Kidney (tissue), 14 donors: ENCODE measurements around the gene MANSC4. TPM values are rescaled to one million over a fixed set of nuclear protein-coding genes. Genes with fewer than 3 reads are reported as not detected.

ENCODE experiments used
- DNase-seq, 5 donors: peaks; one replicate each; pipeline ENCODE4 v3.0.0-alpha.2; 2013 to 2020
- FAIRE-seq: peaks from 2 replicates; lab custom pipeline; 2012; peaks lifted over from hg19 to GRCh38; lab: Jason Lieb, UNC
- H3K27ac ChIP-seq, 2 donors: one replicate each; pipeline ENCODE4 v1.7.0; 2013; ENCODE audit warnings: low read depth in 2 of 2, low read length in 2 of 2, inconsistent platforms in 1 of 2
- H3K27me3 ChIP-seq: one replicate; pipeline ENCODE4 v1.7.1; 2013; ENCODE audit warnings: low read length, inconsistent platforms; ENCODE audit not compliant: control insufficient read depth, insufficient read depth
- H3K36me3 ChIP-seq, 3 donors: one replicate each; pipeline versions ENCODE4 v1.7.0 to v1.7.1; 2013; ENCODE audit warnings: low read length in 3 of 3, control low read depth in 1 of 3, inconsistent platforms in 1 of 3; ENCODE audit not compliant: insufficient read depth in 3 of 3, control insufficient read depth in 2 of 3
- H3K4me1 ChIP-seq, 3 donors: one replicate each; pipeline versions ENCODE4 v1.7.0 to v1.7.1; 2013; ENCODE audit warnings: low read length in 3 of 3, inconsistent platforms in 1 of 3, low read depth in 1 of 3; ENCODE audit not compliant: control insufficient read depth in 2 of 3, insufficient read depth in 2 of 3
- H3K4me3 ChIP-seq, 3 donors: one replicate each; pipeline versions ENCODE4 v1.7.0 to v1.8.1; 2013; ENCODE audit warnings: low read length in 3 of 3, control low read depth in 1 of 3, inconsistent platforms in 1 of 3
- H3K9ac ChIP-seq, 3 donors: one replicate each; pipeline versions ENCODE4 v1.7.0 to v1.7.1; 2013; ENCODE audit warnings: low read length in 3 of 3, control low read depth in 1 of 3, inconsistent platforms in 1 of 3
- H3K9me3 ChIP-seq, 3 donors: one replicate each; pipeline versions ENCODE4 v1.7.0 to v1.7.1; 2013; ENCODE audit warnings: low read length in 3 of 3, control low read depth in 1 of 3, inconsistent platforms in 1 of 3; ENCODE audit not compliant: control insufficient read depth in 2 of 3, insufficient read depth in 1 of 3
- CTCF ChIP-seq: IDR thresholded peaks from 3 replicates; pipeline ENCODE4 v1.5.1; 2012; ENCODE audit warnings: mild to moderate bottlenecking, moderate library complexity, borderline replicate concordance; ENCODE audit not compliant: insufficient read depth; ENCODE audit errors: extremely low read depth
- intact Hi-C: fragments of 100-400 bp; cut with DNase I; formaldehyde crosslinking; loops from one replicate; pipeline ENCODE4 v1.11.1; 2022
- polyA plus RNA-seq: library from polyadenylated mRNA; stranded (reverse); fragments of 350-450 nt; fragmentation: Illumina TruSeq; extraction: RNeasy Lipid Tissue Mini Kit (QIAGEN cat#74804); gene quantifications from one replicate; pipeline ENCODE4 v1.2.3, GENCODE V29; 2014; ENCODE audit warnings: low read depth, low replicate concordance; ENCODE audit not compliant: insufficient read depth
- total RNA-seq: library from RNA; stranded (reverse); fragmentation: NEBNext Ultra II Directional; extraction: Animal tissue kit (Norgen Biotek cat#: 25700); gene quantifications from one replicate; pipeline ENCODE4 v1.2.1, GENCODE V29; 2021
- donor health status: control.
- donor health status: control.
- donor health status: control.
- donor health status: control.
- donor health status: control.
- donor health status: DM: yes; HTN: yes; CAD: no.
- donor health status: Normal renal cell carcinoma (clear cell type).

MANSC4 gene
- total and polyA plus RNA-seq, 2 donors from 2014 or later, result not detected

GRCh38 chr12:27821259-27821973, 41.4 kb upstream of the MANSC4 start:
- FAIRE-seq (no peak), DNase-seq (peak in 3 of 5 donors; percentile 47 to 93 (median 87))
- Histone ChIP-seq H3K4me3 (peak overlapping the region in 1 of 3 donors; percentile 17), H3K27ac (no peak overlapping the region), H3K9me3 (no peaks in the 10 kb centered on the region), H3K9ac (peak overlapping the region in 1 of 3 donors; percentile 49), H3K4me1 (peaks cover 0 to 2% (median 0%) of the 10 kb centered on the region in 3 donors), H3K27me3 (no peaks in the 10 kb centered on the region), H3K36me3 (no peaks in the 10 kb centered on the region)
- peak; percentile 72 for TF ChIP-seq CTCF
- intact Hi-C loops, result no loop called here

- Histone ChIP-seq H3K9me3 (no peaks in the 10 kb centered on the region), H3K9ac (no peak overlapping the region), H3K27ac (no peak overlapping the region), H3K27me3 (no peaks in the 10 kb centered on the region), H3K4me3 (no peak overlapping the region), H3K36me3 (no peaks in the 10 kb centered on the region), H3K4me1 (peaks cover 0 to 2% (median 0%) of the 10 kb centered on the region in 3 donors)
- DNase-seq (no peak), FAIRE-seq (no peak)
- TF ChIP-seq CTCF, result no peak
- intact Hi-C loops, result no loop called here
These were observed 40.5 kb upstream of the MANSC4 start for GRCh38 chr12:27820564-27820963.

- no peak overlapping the region for H3K9ac ChIP-seq
These were observed 38.4 kb upstream of the MANSC4 start for GRCh38 chr12:27818401-27818918.

More at GRCh38 chr12:27818401-27818918, 38.4 kb upstream of the MANSC4 start:
- DNase-seq (peak in 2 of 5 donors; percentile 16 to 45), FAIRE-seq (no peak)
- Histone ChIP-seq H3K4me1 (peaks cover 0 to 2% (median 0%) of the 10 kb centered on the region in 3 donors), H3K9me3 (no peaks in the 10 kb centered on the region), H3K36me3 (no peaks in the 10 kb centered on the region), H3K27me3 (no peaks in the 10 kb centered on the region), H3K27ac (no peak overlapping the region), H3K4me3 (no peak overlapping the region)
- intact Hi-C loops, result no loop called here
- TF ChIP-seq CTCF, result no peak
